HepG2 (cell line): Measurements from ENCODE around the gene COX6A2. TPM values are rescaled to one million over a fixed set of nuclear protein-coding genes. Genes with fewer than 3 reads are reported as not detected.
"Not testable (repeated sequence)": the region's sequence is repeated elsewhere in the genome, so short reads cannot be mapped to it uniquely, and the experiment has no call there.

Experiments
- ATAC-seq: fragments of 200-7000 bp; cut with Tn5 transposase; 3 replicates; pipeline ENCODE4 v1.9.1; 2020; ENCODE audit warnings: mild to moderate bottlenecking, moderate library complexity
- BruUV-seq: library from RNA; stranded (reverse); fragments of 400-500 nt; replicated peaks from 2 replicates; lab custom pipeline; 2021; lab: Mats Ljungman, UMichigan
- CTCF ChIA-PET: fragments of 300-600 bp; formaldehyde crosslinking; extraction: SDS; loops from one replicate; lab custom pipeline; 2021; ENCODE audit warnings: low total read pairs, inconsistent platforms, low intra/inter-chr PET ratio; lab: Yijun Ruan, JAX
- POLR2A ChIA-PET: fragments of 350-600 bp; sonication (Branson Sonifier 250); formaldehyde crosslinking; loops from one replicate; lab custom pipeline; 2020; ENCODE audit warnings: antibody characterized with exemption, inconsistent platforms; lab: Yijun Ruan, JAX
- DNase-seq: peaks from one replicate; pipeline ENCODE4 v3.0.0-alpha.2; 2015; ENCODE audit warnings: low spot score
- FAIRE-seq: peaks from 3 replicates; lab custom pipeline; 2011; peaks lifted over from hg19 to GRCh38; lab: Jason Lieb, UNC
- H2AFZ ChIP-seq: one replicate; pipeline ENCODE4 v1.6.1; 2011; ENCODE audit warnings: low read length, inconsistent platforms
- H3K27ac ChIP-seq: fragments of 300-600 bp; 3 replicates; pipeline ENCODE4 v1.8.0; 2011; ENCODE audit warnings: mixed run types, mild to moderate bottlenecking, mixed read lengths, low read length, inconsistent platforms; ENCODE audit not compliant: insufficient read depth; ENCODE audit errors: extremely low read length
- H3K27me3 ChIP-seq, 2 experiments: fragments of 200-600 bp in 1 of 2; 2 replicates in 1 of 2; 3 replicates in 1 of 2; pipeline versions ENCODE4 v1.6.0 to v1.8.0; 2011; ENCODE audit warnings: low read length in 2 of 2, mild to moderate bottlenecking in 2 of 2, moderate library complexity in 2 of 2, inconsistent platforms in 1 of 2; ENCODE audit not compliant: insufficient read depth in 2 of 2, control insufficient read depth in 1 of 2
- H3K36me3 ChIP-seq, 2 experiments: fragments of 200-600 bp in 1 of 2; replicated peaks in 1 of 2; 2 replicates in 1 of 2; 3 replicates in 1 of 2; pipeline versions ENCODE4 v1.5.1 to v1.8.0; 2011; ENCODE audit warnings: low read length in 2 of 2, inconsistent platforms in 1 of 2; ENCODE audit not compliant: insufficient read depth in 2 of 2, control insufficient read depth in 1 of 2
- H3K4me1 ChIP-seq: 2 replicates; pipeline ENCODE4 v1.5.1; 2012; ENCODE audit warnings: low read length, inconsistent platforms; ENCODE audit not compliant: insufficient read depth
- H3K4me2 ChIP-seq: 2 replicates; pipeline ENCODE4 v1.6.0; 2011; ENCODE audit warnings: low read depth, low read length, inconsistent platforms
- H3K4me3 ChIP-seq, 3 experiments: fragments of 200-600 bp in 1 of 3; sonication (generic), shearing (Covaris generic) in 1 of 3; replicated peaks in 1 of 3; 2 replicates each; pipeline ENCODE4 v1.5.1; 2011 to 2016; ENCODE audit warnings: low read length in 3 of 3, inconsistent platforms in 2 of 3, low read depth in 2 of 3, mild to moderate bottlenecking in 2 of 3, control low read depth in 1 of 3, mixed read lengths in 1 of 3; ENCODE audit not compliant: insufficient read depth in 1 of 3
- H3K79me2 ChIP-seq: one replicate; pipeline ENCODE4 v1.6.1; 2011; ENCODE audit warnings: low read length, inconsistent platforms; ENCODE audit not compliant: insufficient read depth
- H3K9ac ChIP-seq: 2 replicates; pipeline ENCODE4 v1.6.0; 2011; ENCODE audit warnings: mild to moderate bottlenecking, low read depth, low read length, inconsistent platforms; ENCODE audit not compliant: insufficient read depth
- H3K9me3 ChIP-seq: 2 replicates; pipeline ENCODE4 v1.5.1; 2012; ENCODE audit warnings: mild to moderate bottlenecking, low read length
- H4K20me1 ChIP-seq: 2 replicates; pipeline ENCODE4 v1.6.0; 2011; ENCODE audit warnings: inconsistent platforms, mild to moderate bottlenecking, low read length, moderate library complexity; ENCODE audit not compliant: insufficient read depth
- ZBTB7A ChIP-seq: sonication (generic); formaldehyde crosslinking; IDR thresholded peaks from 2 replicates; pipeline ENCODE4 v1.8.0; 2022; ENCODE audit warnings: mild to moderate bottlenecking, missing genetic modification reagents
- ZNF589 ChIP-seq: sonication (generic); formaldehyde crosslinking; conservative IDR thresholded peaks from 2 replicates; pipeline ENCODE4 v1.8.0; 2022; ENCODE audit warnings: mild to moderate bottlenecking, moderate library complexity, missing genetic modification reagents
- WGBS: methylation state at CpG from one replicate; pipeline ENCODE4 v1.1.6; 2017; ENCODE audit warnings: low lambda C conversion rate; 5-methylcytosine and 5-hydroxymethylcytosine counted together
- in situ Hi-C: cut with HindIII; loops from 2 replicates; pipeline ENCODE4 v1.10.0; 2017; ENCODE audit warnings: low pct_unique_long_range_greater_than_20kb; ENCODE audit not compliant: extremely low pct_ligation_motif_present
- intact Hi-C: fragments of 100-400 bp; cut with micrococcal nuclease; formaldehyde crosslinking; loops from one replicate; pipeline ENCODE4 v1.10.0; 2022; ENCODE audit not compliant: unreplicated experiment
- polyA plus RNA-seq, 8 experiments: library from polyadenylated mRNA; depleted of rRNA in 3 of 8; stranded (reverse) in 7 of 8; unstranded in 1 of 8; fragments of >200 nt; fragmentation: Illumina TruSeq in 4 of 8; extraction: Trizol in 4 of 8; gene quantifications; 2 replicates each; pipeline versions ENCODE4 v1.2.1 to v1.2.3, GENCODE V29; 2011 to 2016; ENCODE audit warnings: low read depth in 4 of 8, missing spikeins in 1 of 8, mixed read lengths in 1 of 8; ENCODE audit not compliant: insufficient read depth in 1 of 8
- total RNA-seq, 5 experiments: library from RNA; depleted of rRNA; stranded (reverse); fragments of >200 nt; fragmentation: Illumina TruSeq; extraction: Trizol; gene quantifications; 2 replicates each; pipeline ENCODE4 v1.2.3, GENCODE V29; 2016; ENCODE audit warnings: low read depth in 1 of 5
- TF ChIP-seq, protein P1 (sequence below): sonication (generic); formaldehyde crosslinking; IDR thresholded peaks from 2 replicates; pipeline ENCODE4 v1.9.0; 2021; ENCODE audit warnings: mild to moderate bottlenecking, missing genetic modification reagents

COX6A2 gene
- total and polyA plus RNA-seq, 2 of the 13 experiments (the other 11 are each of a cell fraction or from before 2014, with no cell fraction given): not detected

DNA sequence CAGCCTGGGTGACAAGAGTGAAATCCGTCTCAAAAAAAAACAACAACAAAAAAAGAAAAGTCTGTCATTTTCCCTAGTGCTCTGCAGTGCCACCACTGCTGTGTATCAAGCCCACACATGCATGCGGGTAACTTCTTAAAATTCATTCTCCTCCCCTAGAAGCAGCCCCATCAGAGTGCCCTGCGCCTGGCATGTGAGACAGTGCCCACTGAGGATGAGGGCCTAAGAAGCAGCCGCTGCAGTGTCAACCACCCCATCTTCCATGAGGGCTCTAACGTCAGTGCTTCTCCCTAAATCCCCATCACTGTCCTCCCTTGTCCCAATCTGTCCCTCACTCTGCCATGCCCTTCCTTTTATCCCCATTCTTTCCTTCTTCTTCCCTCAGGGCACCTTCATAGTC, 10.2 kb downstream of the COX6A2 start (continued):
- no peak for TF ChIP-seq ZBTB7A (CRISPR knock-in tag)
- TF ChIP-seq, protein P1, sequence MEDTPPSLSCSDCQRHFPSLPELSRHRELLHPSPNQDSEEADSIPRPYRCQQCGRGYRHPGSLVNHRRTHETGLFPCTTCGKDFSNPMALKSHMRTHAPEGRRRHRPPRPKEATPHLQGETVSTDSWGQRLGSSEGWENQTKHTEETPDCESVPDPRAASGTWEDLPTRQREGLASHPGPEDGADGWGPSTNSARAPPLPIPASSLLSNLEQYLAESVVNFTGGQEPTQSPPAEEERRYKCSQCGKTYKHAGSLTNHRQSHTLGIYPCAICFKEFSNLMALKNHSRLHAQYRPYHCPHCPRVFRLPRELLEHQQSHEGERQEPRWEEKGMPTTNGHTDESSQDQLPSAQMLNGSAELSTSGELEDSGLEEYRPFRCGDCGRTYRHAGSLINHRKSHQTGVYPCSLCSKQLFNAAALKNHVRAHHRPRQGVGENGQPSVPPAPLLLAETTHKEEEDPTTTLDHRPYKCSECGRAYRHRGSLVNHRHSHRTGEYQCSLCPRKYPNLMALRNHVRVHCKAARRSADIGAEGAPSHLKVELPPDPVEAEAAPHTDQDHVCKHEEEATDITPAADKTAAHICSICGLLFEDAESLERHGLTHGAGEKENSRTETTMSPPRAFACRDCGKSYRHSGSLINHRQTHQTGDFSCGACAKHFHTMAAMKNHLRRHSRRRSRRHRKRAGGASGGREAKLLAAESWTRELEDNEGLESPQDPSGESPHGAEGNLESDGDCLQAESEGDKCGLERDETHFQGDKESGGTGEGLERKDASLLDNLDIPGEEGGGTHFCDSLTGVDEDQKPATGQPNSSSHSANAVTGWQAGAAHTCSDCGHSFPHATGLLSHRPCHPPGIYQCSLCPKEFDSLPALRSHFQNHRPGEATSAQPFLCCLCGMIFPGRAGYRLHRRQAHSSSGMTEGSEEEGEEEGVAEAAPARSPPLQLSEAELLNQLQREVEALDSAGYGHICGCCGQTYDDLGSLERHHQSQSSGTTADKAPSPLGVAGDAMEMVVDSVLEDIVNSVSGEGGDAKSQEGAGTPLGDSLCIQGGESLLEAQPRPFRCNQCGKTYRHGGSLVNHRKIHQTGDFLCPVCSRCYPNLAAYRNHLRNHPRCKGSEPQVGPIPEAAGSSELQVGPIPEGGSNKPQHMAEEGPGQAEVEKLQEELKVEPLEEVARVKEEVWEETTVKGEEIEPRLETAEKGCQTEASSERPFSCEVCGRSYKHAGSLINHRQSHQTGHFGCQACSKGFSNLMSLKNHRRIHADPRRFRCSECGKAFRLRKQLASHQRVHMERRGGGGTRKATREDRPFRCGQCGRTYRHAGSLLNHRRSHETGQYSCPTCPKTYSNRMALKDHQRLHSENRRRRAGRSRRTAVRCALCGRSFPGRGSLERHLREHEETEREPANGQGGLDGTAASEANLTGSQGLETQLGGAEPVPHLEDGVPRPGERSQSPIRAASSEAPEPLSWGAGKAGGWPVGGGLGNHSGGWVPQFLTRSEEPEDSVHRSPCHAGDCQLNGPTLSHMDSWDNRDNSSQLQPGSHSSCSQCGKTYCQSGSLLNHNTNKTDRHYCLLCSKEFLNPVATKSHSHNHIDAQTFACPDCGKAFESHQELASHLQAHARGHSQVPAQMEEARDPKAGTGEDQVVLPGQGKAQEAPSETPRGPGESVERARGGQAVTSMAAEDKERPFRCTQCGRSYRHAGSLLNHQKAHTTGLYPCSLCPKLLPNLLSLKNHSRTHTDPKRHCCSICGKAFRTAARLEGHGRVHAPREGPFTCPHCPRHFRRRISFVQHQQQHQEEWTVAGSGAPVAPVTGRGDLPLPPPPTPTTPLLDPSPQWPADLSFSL (CRISPR knock-in tag): no peak
- TF ChIP-seq ZNF589 (CRISPR knock-in tag): no peak

DNA sequence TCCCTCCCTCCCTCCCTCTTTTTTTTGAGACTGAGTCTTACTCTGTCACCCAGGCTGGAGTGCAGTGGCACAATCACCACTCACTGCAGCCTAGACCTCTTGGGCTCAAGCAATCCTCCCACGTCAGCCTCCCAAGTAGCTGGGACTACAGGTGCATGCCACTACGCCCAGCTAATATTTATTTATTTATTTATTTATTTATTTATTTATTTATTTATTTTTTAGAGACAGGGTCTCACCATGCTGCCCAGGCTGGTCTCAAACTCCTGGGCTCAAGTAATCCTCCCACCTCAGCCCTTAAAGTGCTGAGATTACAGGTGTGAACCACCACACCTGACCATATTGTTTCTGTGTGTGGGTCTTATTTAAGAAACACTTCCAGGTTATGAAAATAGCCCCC, 11.1 kb downstream of the COX6A2 start:
- H4K20me1 ChIP-seq, H3K4me3 ChIP-seq, ATAC-seq, H3K36me3 ChIP-seq, H3K79me2 ChIP-seq, H3K4me1 ChIP-seq, H3K9me3 ChIP-seq, in situ Hi-C loops, DNase-seq, POLR2A ChIA-PET, intact Hi-C loops, H2AFZ ChIP-seq, FAIRE-seq, BruUV-seq, H3K4me2 ChIP-seq, CTCF ChIA-PET, H3K9ac ChIP-seq, H3K27ac ChIP-seq: not testable (repeated sequence)
- peaks cover 0 to 39% of the 10 kb centered on the region in 2 experiments; a peak in 3 of 5 replicates for H3K27me3 ChIP-seq
- WGBS: 31% methylated on average over 2 of the region's 2 CpGs
